DOHH2 (cell line): ENCODE data around the gene DACH1.

ENCODE experiments used
- EZH2phosphoT487 ChIP-seq: fragments of 200-600 bp; sonication (generic); IDR thresholded peaks from 2 replicates; pipeline ENCODE4 v1.6.1; 2017; ENCODE audit warnings: borderline replicate concordance, mild to moderate bottlenecking, antibody characterized with exemption, low read length, moderate library complexity, mixed read lengths
- TF ChIP-seq, protein P1 (sequence below): fragments of 200-600 bp; sonication (generic); IDR thresholded peaks from one replicate; pipeline ENCODE4 v1.5.1; 2014; ENCODE audit warnings: antibody characterized with exemption, mild to moderate bottlenecking, low read depth, low read length; ENCODE audit not compliant: poor library complexity, severe bottlenecking

DNA sequence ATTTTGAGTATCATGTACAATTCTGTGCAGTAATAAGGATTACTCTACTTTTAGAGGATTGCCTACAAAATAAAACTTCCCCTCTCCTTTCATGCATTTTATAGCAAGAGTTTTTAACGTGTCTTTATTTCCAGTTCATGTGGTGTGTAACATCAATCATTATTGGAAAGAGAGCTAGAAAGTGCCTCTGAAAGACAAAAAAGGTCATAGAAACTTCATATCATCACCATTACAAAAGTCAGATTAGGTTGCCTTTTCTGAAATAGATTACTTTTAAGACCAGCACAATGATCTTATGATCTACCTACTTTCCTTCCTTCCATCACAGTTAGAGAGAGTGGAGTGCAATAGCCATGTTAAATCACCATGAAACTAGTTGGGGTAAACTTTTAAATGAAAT, 12.6 kb downstream of the DACH1 start:
- TF ChIP-seq, protein P1, sequence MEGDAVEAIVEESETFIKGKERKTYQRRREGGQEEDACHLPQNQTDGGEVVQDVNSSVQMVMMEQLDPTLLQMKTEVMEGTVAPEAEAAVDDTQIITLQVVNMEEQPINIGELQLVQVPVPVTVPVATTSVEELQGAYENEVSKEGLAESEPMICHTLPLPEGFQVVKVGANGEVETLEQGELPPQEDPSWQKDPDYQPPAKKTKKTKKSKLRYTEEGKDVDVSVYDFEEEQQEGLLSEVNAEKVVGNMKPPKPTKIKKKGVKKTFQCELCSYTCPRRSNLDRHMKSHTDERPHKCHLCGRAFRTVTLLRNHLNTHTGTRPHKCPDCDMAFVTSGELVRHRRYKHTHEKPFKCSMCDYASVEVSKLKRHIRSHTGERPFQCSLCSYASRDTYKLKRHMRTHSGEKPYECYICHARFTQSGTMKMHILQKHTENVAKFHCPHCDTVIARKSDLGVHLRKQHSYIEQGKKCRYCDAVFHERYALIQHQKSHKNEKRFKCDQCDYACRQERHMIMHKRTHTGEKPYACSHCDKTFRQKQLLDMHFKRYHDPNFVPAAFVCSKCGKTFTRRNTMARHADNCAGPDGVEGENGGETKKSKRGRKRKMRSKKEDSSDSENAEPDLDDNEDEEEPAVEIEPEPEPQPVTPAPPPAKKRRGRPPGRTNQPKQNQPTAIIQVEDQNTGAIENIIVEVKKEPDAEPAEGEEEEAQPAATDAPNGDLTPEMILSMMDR = no peak
- no peak for TF ChIP-seq EZH2phosphoT487
